Neural cell (in vitro differentiated cells): ENCODE data around the gene LGALS3BP. TPM values are rescaled to one million over a fixed set of nuclear protein-coding genes. Genes with fewer than 3 reads are reported as not detected.
"Not testable (repeated sequence)": the region's sequence is repeated elsewhere in the genome, so short reads cannot be mapped to it uniquely, and the experiment has no call there.

Experiments used
- H2AFZ ChIP-seq: fragments of 200-600, 300-800 bp; sonication (generic), shearing (Covaris generic); 2 replicates; pipeline ENCODE4 v1.6.0; 2014; ENCODE audit warnings: low read depth, mild to moderate bottlenecking, antibody characterized with exemption, low read length, moderate library complexity
- H3F3A ChIP-seq: fragments of 200-600 bp; shearing (Covaris generic); 2 replicates; pipeline ENCODE4 v1.6.1; 2016; ENCODE audit warnings: mild to moderate bottlenecking, moderate library complexity, mixed read lengths, antibody characterized with exemption, low read length; ENCODE audit not compliant: insufficient read depth, poor library complexity, severe bottlenecking
- H3K27ac ChIP-seq: fragments of 200-600, 300-800 bp; sonication (generic), shearing (Covaris generic); 2 replicates; pipeline ENCODE4 v1.5.1; 2014; ENCODE audit warnings: mild to moderate bottlenecking, low read length, moderate library complexity
- H3K27me3 ChIP-seq: fragments of 300-800, 200-600 bp; sonication (generic), shearing (Covaris generic); 2 replicates; pipeline ENCODE4 v1.6.0; 2014; ENCODE audit warnings: mild to moderate bottlenecking, low read depth, low read length, moderate library complexity; ENCODE audit not compliant: insufficient read depth
- H3K36me3 ChIP-seq: fragments of 300-800, 200-600 bp; sonication (generic), shearing (Covaris generic); 2 replicates; pipeline ENCODE4 v1.5.1; 2014; ENCODE audit warnings: mild to moderate bottlenecking, antibody characterized with exemption, low read length, moderate library complexity; ENCODE audit not compliant: insufficient read depth
- H3K4me2 ChIP-seq: fragments of 300-800, 200-600 bp; sonication (generic), shearing (Covaris generic); 2 replicates; pipeline ENCODE4 v1.6.0; 2014; ENCODE audit warnings: mild to moderate bottlenecking, low read length
- H3K4me3 ChIP-seq: fragments of 300-800, 200-600 bp; sonication (generic), shearing (Covaris generic); 2 replicates; pipeline ENCODE4 v1.5.1; 2014; ENCODE audit warnings: mild to moderate bottlenecking, low read length, moderate library complexity
- H3K79me2 ChIP-seq: fragments of 200-600 bp; shearing (Covaris generic); replicated peaks from 2 replicates; pipeline ENCODE4 v1.6.0; 2014; ENCODE audit warnings: mild to moderate bottlenecking, low read length, moderate library complexity; ENCODE audit not compliant: insufficient read depth
- H3K9ac ChIP-seq: fragments of 300-800, 200-600 bp; sonication (generic), shearing (Covaris generic); 2 replicates; pipeline ENCODE4 v1.6.1; 2016; ENCODE audit warnings: mild to moderate bottlenecking, low read length, mixed read lengths
- H3K9me2 ChIP-seq: fragments of 200-600 bp; shearing (Covaris generic); 2 replicates; pipeline ENCODE4 v1.6.1; 2016; ENCODE audit warnings: mild to moderate bottlenecking, low read length, mixed read lengths; ENCODE audit not compliant: insufficient read depth
- H3K9me3 ChIP-seq: fragments of 200-600, 300-800 bp; sonication (generic), shearing (Covaris generic); 2 replicates; pipeline ENCODE4 v1.6.1; 2016; ENCODE audit warnings: mild to moderate bottlenecking, mixed run types, low read length, moderate library complexity, mixed read lengths
- H4K20me1 ChIP-seq: fragments of 200-600 bp; shearing (Covaris generic); 2 replicates; pipeline ENCODE4 v1.6.1; 2016; ENCODE audit warnings: mild to moderate bottlenecking, mixed run types; ENCODE audit not compliant: insufficient read depth
- EP300 ChIP-seq: fragments of 450-650 bp; conservative IDR thresholded peaks from 2 replicates; pipeline ENCODE4 v1.6.1; 2014; ENCODE audit warnings: antibody characterized with exemption, mild to moderate bottlenecking, moderate library complexity; ENCODE audit not compliant: poor library complexity, severe bottlenecking
- EZH2 ChIP-seq: fragments of 200-600, 300-800 bp; shearing (Covaris generic), sonication (generic); IDR thresholded peaks from 2 replicates; pipeline ENCODE4 v1.6.1; 2014; ENCODE audit warnings: antibody characterized with exemption, low read length, borderline replicate concordance, mild to moderate bottlenecking; ENCODE audit not compliant: insufficient read depth, poor library complexity, severe bottlenecking
- MXI1 ChIP-seq: fragments of 450-650 bp; conservative IDR thresholded peaks from 2 replicates; pipeline ENCODE4 v1.6.1; 2014; ENCODE audit warnings: antibody characterized with exemption, mild to moderate bottlenecking; ENCODE audit not compliant: poor library complexity, severe bottlenecking
- POLR2AphosphoS5 ChIP-seq: IDR thresholded peaks from 2 replicates; pipeline ENCODE4 v1.6.1; 2012
- RAD21 ChIP-seq: fragments of 450-650 bp; conservative IDR thresholded peaks from 2 replicates; pipeline ENCODE4 v1.6.1; 2014; ENCODE audit warnings: antibody characterized with exemption, mild to moderate bottlenecking, moderate library complexity
- SMC3 ChIP-seq: fragments of 450-650 bp; conservative IDR thresholded peaks from 2 replicates; pipeline ENCODE4 v1.6.1; 2014; ENCODE audit warnings: antibody characterized with exemption, mild to moderate bottlenecking, moderate library complexity; ENCODE audit not compliant: poor library complexity
- TAF1 ChIP-seq: IDR thresholded peaks from 2 replicates; pipeline ENCODE4 v1.6.1; 2012; ENCODE audit warnings: low read depth
- polyA plus RNA-seq: library from polyadenylated mRNA; depleted of rRNA; stranded (reverse); fragments of >200 nt; gene quantifications from 2 replicates; pipeline ENCODE4 v1.2.3, GENCODE V29; 2014
- TF ChIP-seq, protein P1 (sequence below): fragments of 450-650 bp; IDR thresholded peaks from 2 replicates; pipeline ENCODE4 v1.5.1; 2014; ENCODE audit warnings: antibody characterized with exemption, mild to moderate bottlenecking, moderate library complexity; ENCODE audit not compliant: poor library complexity, severe bottlenecking
- TF ChIP-seq, protein P2 (sequence below): IDR thresholded peaks from 2 replicates; pipeline ENCODE4 v1.6.1; 2012; ENCODE audit warnings: borderline replicate concordance

The LGALS3BP gene
- polyA plus RNA-seq, 1 donor from 2014 or later, result 5.4 TPM

DNA sequence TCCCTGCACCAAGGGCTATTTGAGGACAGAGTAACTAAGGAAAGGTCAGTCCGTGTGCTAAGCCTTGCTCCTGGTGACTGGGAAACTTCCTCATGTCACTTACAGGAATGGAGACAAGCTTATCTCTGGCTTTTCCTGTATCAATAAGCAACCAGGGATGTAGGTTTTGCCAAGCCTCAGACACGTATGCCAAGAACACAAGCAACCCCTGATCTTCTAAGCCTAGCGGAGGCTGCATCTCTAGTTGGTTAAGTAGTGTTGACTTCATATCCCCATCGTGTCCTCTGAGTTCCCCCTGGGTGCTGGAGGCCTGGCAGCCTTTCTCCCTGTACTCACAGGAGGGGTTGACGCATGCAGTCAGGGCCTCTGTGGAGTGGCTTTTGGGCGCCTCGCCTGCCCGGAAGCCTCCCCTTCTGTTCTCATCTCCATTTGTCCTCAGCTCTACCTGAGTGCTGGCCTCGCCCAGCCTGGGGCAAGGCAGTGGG lies 42.8 kb upstream of the LGALS3BP start:
- no peaks in the 10 kb centered on the region for H4K20me1 ChIP-seq
- H3K27ac ChIP-seq, result no peak overlapping the region
- H3K9me3 ChIP-seq, result no peaks in the 10 kb centered on the region
- no peak overlapping the region for H3K9ac ChIP-seq
- H3K79me2 ChIP-seq, result no peaks in the 10 kb centered on the region
- no peak for TF ChIP-seq RAD21
- TF ChIP-seq EP300, result no peak
- TF ChIP-seq POLR2AphosphoS5, result no peak
- TF ChIP-seq SMC3, result no peak
- TF ChIP-seq EZH2, result no peak
- TF ChIP-seq, protein P1, sequence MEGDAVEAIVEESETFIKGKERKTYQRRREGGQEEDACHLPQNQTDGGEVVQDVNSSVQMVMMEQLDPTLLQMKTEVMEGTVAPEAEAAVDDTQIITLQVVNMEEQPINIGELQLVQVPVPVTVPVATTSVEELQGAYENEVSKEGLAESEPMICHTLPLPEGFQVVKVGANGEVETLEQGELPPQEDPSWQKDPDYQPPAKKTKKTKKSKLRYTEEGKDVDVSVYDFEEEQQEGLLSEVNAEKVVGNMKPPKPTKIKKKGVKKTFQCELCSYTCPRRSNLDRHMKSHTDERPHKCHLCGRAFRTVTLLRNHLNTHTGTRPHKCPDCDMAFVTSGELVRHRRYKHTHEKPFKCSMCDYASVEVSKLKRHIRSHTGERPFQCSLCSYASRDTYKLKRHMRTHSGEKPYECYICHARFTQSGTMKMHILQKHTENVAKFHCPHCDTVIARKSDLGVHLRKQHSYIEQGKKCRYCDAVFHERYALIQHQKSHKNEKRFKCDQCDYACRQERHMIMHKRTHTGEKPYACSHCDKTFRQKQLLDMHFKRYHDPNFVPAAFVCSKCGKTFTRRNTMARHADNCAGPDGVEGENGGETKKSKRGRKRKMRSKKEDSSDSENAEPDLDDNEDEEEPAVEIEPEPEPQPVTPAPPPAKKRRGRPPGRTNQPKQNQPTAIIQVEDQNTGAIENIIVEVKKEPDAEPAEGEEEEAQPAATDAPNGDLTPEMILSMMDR, result no peak
- H2AFZ ChIP-seq, result no peak overlapping the region
- H3K36me3 ChIP-seq, result no peaks in the 10 kb centered on the region
- no peaks in the 10 kb centered on the region for H3K9me2 ChIP-seq
- no peaks in the 10 kb centered on the region for H3F3A ChIP-seq
- H3K4me2 ChIP-seq, result no peak overlapping the region
- H3K27me3 ChIP-seq, result peaks cover 24% of the 10 kb centered on the region
- no peak overlapping the region for H3K4me3 ChIP-seq

DNA sequence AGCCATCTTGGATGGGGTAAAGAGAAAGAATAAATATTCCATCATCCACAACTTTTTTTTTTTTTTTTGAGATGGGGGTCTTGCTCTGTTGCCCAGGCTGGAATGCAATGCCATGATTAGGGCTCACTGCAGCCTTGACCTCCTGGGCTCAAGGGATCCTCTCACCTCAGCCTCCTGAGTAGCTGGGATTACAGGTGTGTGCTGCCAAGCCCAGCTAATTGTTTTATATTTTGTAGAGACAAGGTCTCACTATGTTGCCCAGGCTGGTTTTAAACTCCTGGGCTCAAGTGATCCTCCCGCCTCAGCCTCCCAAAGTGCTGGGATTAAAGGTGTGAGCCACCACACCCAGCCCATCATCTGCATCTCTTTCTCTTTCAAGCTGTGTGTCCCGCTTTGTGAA lies 42.2 kb upstream of the LGALS3BP start:
- not testable (repeated sequence) for H3K9ac ChIP-seq, H2AFZ ChIP-seq, H3K27ac ChIP-seq, H3K9me2 ChIP-seq, H4K20me1 ChIP-seq, H3K36me3 ChIP-seq, H3K9me3 ChIP-seq, H3K4me3 ChIP-seq, H3K4me2 ChIP-seq, H3K79me2 ChIP-seq, H3F3A ChIP-seq
- peaks cover 24% of the 10 kb centered on the region for H3K27me3 ChIP-seq

DNA sequence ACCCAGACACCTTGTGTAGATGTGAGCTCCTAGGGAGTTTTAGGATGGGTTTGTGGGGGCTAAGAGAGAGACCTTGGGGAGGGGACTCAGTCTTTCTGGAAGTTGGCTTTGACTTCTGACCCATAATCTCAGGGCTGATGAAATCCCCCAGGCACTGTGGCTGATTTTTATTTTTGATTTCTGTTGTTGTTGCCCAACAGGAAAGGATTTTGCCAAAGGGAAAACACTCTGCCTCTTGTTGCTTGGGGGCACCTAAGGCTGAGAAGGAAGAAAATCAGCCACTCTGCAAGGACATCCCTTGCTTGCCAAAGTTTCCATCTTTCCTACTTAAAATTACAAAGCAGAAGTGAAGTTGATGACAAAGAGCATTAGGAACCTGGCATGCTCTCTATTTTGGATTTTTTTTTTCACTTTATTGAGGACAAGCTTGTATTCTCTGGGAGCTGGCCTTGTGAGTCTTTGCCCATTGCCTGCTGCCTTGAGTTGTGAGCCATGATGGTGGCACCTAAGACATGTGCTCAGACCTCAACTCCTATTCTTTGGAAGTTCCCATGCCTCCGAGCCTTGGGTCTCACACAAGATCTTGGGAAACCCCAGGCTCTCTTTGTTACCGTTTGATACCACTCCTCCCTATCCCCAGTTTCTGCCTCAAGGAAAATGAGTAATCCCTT lies 41.0 kb upstream of the LGALS3BP start:
- H3K27me3 ChIP-seq, result peaks cover 24% of the 10 kb centered on the region

More for the DNA sequence above, 41.0 kb upstream of the LGALS3BP start:
- Histone ChIP-seq H4K20me1 (no peaks in the 10 kb centered on the region), H3K27ac (no peak overlapping the region), H3K4me3 (no peak overlapping the region), H2AFZ (no peak overlapping the region), H3K9me3 (no peaks in the 10 kb centered on the region), H3K36me3 (no peaks in the 10 kb centered on the region), H3F3A (no peaks in the 10 kb centered on the region), H3K4me2 (no peak overlapping the region), H3K79me2 (no peaks in the 10 kb centered on the region), H3K9ac (no peak overlapping the region), H3K9me2 (no peaks in the 10 kb centered on the region)
- TF ChIP-seq, protein P2, sequence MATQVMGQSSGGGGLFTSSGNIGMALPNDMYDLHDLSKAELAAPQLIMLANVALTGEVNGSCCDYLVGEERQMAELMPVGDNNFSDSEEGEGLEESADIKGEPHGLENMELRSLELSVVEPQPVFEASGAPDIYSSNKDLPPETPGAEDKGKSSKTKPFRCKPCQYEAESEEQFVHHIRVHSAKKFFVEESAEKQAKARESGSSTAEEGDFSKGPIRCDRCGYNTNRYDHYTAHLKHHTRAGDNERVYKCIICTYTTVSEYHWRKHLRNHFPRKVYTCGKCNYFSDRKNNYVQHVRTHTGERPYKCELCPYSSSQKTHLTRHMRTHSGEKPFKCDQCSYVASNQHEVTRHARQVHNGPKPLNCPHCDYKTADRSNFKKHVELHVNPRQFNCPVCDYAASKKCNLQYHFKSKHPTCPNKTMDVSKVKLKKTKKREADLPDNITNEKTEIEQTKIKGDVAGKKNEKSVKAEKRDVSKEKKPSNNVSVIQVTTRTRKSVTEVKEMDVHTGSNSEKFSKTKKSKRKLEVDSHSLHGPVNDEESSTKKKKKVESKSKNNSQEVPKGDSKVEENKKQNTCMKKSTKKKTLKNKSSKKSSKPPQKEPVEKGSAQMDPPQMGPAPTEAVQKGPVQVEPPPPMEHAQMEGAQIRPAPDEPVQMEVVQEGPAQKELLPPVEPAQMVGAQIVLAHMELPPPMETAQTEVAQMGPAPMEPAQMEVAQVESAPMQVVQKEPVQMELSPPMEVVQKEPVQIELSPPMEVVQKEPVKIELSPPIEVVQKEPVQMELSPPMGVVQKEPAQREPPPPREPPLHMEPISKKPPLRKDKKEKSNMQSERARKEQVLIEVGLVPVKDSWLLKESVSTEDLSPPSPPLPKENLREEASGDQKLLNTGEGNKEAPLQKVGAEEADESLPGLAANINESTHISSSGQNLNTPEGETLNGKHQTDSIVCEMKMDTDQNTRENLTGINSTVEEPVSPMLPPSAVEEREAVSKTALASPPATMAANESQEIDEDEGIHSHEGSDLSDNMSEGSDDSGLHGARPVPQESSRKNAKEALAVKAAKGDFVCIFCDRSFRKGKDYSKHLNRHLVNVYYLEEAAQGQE, result no peak
- TF ChIP-seq TAF1 (no peak), POLR2AphosphoS5 (no peak), EZH2 (no peak), MXI1 (no peak), EP300 (no peak), RAD21 (no peak), SMC3 (no peak)
- TF ChIP-seq, protein P1, result no peak
